H1 (cell line): ENCODE results near the gene HEPACAM. TPM values are rescaled to one million over a fixed set of nuclear protein-coding genes. Genes with fewer than 3 reads are reported as not detected.

Experiments used
- CBX8 ChIP-seq: fragments of 300-800, 300-1000 bp; sonication (generic); IDR thresholded peaks from 2 replicates; pipeline ENCODE4 v1.7.1; 2016; ENCODE audit warnings: low read depth, low read length, borderline replicate concordance
- EGR1 ChIP-seq: IDR thresholded peaks from 2 replicates; pipeline ENCODE4 v1.6.1; 2011; ENCODE audit warnings: low read depth, low read length, borderline replicate concordance
- KDM4A ChIP-seq: IDR thresholded peaks from one replicate; pipeline ENCODE4 v1.7.1; 2012; ENCODE audit warnings: low read depth, mild to moderate bottlenecking, moderate library complexity, low read length, inconsistent platforms; ENCODE audit not compliant: severe bottlenecking
- RXRA ChIP-seq: IDR thresholded peaks from 2 replicates; pipeline ENCODE4 v1.6.1; 2011; ENCODE audit warnings: low read depth, mild to moderate bottlenecking, low read length, moderate library complexity; ENCODE audit not compliant: insufficient read depth
- polyA plus RNA-seq, 7 experiments: library from polyadenylated mRNA; depleted of rRNA in 3 of 7; stranded (reverse) in 5 of 7; unstranded in 2 of 7; fragments of >200 nt in 5 of 7; fragments of 200-250 nt in 2 of 7; gene quantifications; 1 replicate in 5 of 7; 2 replicates in 1 of 7; 4 replicates in 1 of 7; pipeline versions ENCODE4 v1.2.1 to v1.2.3, GENCODE V29; 2011 to 2013; ENCODE audit warnings: missing spikeins in 2 of 7, mixed read lengths in 2 of 7
- total RNA-seq: library from RNA; stranded (reverse); fragmentation: NEBNext Ultra II Directional; extraction: Animal tissue kit (Norgen Biotek cat#: 25700); gene quantifications from 2 replicates; pipeline ENCODE4 v1.2.1, GENCODE V29; 2021

HEPACAM gene
- total and polyA plus RNA-seq, 2 of the 8 experiments (the other 6 are each of a cell fraction or from before 2014, with no cell fraction given): not detected

DNA sequence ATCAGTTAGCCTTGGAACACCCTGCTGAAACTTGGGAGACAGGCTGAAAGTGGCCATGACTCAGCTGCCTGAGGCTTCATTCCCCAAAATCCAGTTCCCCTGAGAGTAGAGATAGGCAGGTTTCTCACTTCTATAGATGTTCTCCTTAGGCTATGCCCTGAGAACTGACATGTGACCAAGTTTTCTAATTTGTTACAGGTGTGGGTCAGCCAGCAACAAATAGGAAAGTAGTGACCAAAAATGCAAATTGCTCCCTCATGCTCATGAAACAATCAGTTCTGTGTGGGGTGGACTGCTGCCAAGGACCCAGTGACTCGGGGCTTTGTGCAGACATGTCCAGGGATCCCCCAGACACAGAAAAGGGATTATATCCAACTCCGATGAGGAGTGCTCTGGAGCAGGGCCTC, 10.9 kb upstream of the HEPACAM start (continued):
- TF ChIP-seq RXRA: no peak
- TF ChIP-seq CBX8: no peak
- TF ChIP-seq KDM4A: no peak
- no peak for TF ChIP-seq EGR1
